ENCODE data around the gene LYPD4.
A peak's percentile ranks its signal among the peaks of the same experiment; 100 is the strongest.

The LYPD4 gene

GRCh38 chr19:41863209-41863931 lies 18.9 kb upstream of the LYPD4 start:
- H3K9me3 ChIP-seq (ENCODE audit: control insufficient read depth, low read length) = no peaks in the 10 kb centered on the region
- WGBS, 2 experiments = 94 to 95% methylated on average over 11 of the region's 11 CpGs
- no peak overlapping the region for H3K27ac ChIP-seq (ENCODE audit: insufficient read depth, low read depth, low read length, poor library complexity, severe bottlenecking)
- H3K27me3 ChIP-seq (ENCODE audit: control insufficient read depth, insufficient read depth, low read length, poor library complexity, severe bottlenecking) = no peaks in the 10 kb centered on the region
- peaks cover 50% of the 10 kb centered on the region for H3K36me3 ChIP-seq (ENCODE audit: control insufficient read depth, insufficient read depth, low read length)
- H3K4me3 ChIP-seq (ENCODE audit: insufficient read depth, low read depth, low read length) = no peak overlapping the region
- H3K4me1 ChIP-seq (ENCODE audit: control insufficient read depth, insufficient read depth, low read length) = peaks cover 17% of the 10 kb centered on the region

GRCh38 chr19:41862445-41862986 lies 18.0 kb upstream of the LYPD4 start:
- H3K27ac ChIP-seq (ENCODE audit: insufficient read depth, low read depth, low read length, poor library complexity, severe bottlenecking) = no peak overlapping the region
- peaks cover 17% of the 10 kb centered on the region for H3K4me1 ChIP-seq (ENCODE audit: control insufficient read depth, insufficient read depth, low read length)
- H3K36me3 ChIP-seq (ENCODE audit: control insufficient read depth, insufficient read depth, low read length) = peaks cover 42% of the 10 kb centered on the region
- no peaks in the 10 kb centered on the region for H3K9me3 ChIP-seq (ENCODE audit: control insufficient read depth, low read length)
- H3K27me3 ChIP-seq (ENCODE audit: control insufficient read depth, insufficient read depth, low read length, poor library complexity, severe bottlenecking) = no peaks in the 10 kb centered on the region
- 80 to 96% methylated on average over 1 to 2 of the region's 2 CpGs for WGBS, 2 experiments
- no peak overlapping the region for H3K4me3 ChIP-seq (ENCODE audit: insufficient read depth, low read depth, low read length)

GRCh38 chr19:41861846-41862245 lies 17.4 kb upstream of the LYPD4 start:
- 96% methylated on average over 9 of the region's 9 CpGs for WGBS, 2 experiments
- Histone ChIP-seq H3K27ac (ENCODE audit: insufficient read depth, low read depth, low read length, poor library complexity, severe bottlenecking) (no peak overlapping the region), H3K4me3 (ENCODE audit: insufficient read depth, low read depth, low read length) (peak overlapping the region; percentile 74), H3K36me3 (ENCODE audit: control insufficient read depth, insufficient read depth, low read length) (peaks cover 42% of the 10 kb centered on the region), H3K4me1 (ENCODE audit: control insufficient read depth, insufficient read depth, low read length) (peaks cover 17% of the 10 kb centered on the region), H3K9me3 (ENCODE audit: control insufficient read depth, low read length) (no peaks in the 10 kb centered on the region), H3K27me3 (ENCODE audit: control insufficient read depth, insufficient read depth, low read length, poor library complexity, severe bottlenecking) (no peaks in the 10 kb centered on the region)

GRCh38 chr19:41861116-41861768 lies 16.8 kb upstream of the LYPD4 start:
- WGBS, 2 experiments = 56 to 58% methylated on average over 9 of the region's 9 CpGs

GRCh38 chr19:41860419-41861115 lies 16.1 kb upstream of the LYPD4 start:
- Histone ChIP-seq H3K4me3 (ENCODE audit: insufficient read depth, low read depth, low read length) (peak overlapping the region; percentile 74), H3K36me3 (ENCODE audit: control insufficient read depth, insufficient read depth, low read length) (peaks cover 37% of the 10 kb centered on the region), H3K27me3 (ENCODE audit: control insufficient read depth, insufficient read depth, low read length, poor library complexity, severe bottlenecking) (no peaks in the 10 kb centered on the region), H3K27ac (ENCODE audit: insufficient read depth, low read depth, low read length, poor library complexity, severe bottlenecking) (peak overlapping the region; percentile 60), H3K4me1 (ENCODE audit: control insufficient read depth, insufficient read depth, low read length) (peaks cover 17% of the 10 kb centered on the region), H3K9me3 (ENCODE audit: control insufficient read depth, low read length) (no peaks in the 10 kb centered on the region)
- WGBS, 2 experiments = 1 to 2% methylated on average over 45 of the region's 45 CpGs

More at GRCh38 chr19:41861116-41861768, 16.8 kb upstream of the LYPD4 start:
- Histone ChIP-seq H3K36me3 (ENCODE audit: control insufficient read depth, insufficient read depth, low read length) (peaks cover 41% of the 10 kb centered on the region), H3K27ac (ENCODE audit: insufficient read depth, low read depth, low read length, poor library complexity, severe bottlenecking) (no peak overlapping the region), H3K4me1 (ENCODE audit: control insufficient read depth, insufficient read depth, low read length) (peaks cover 17% of the 10 kb centered on the region), H3K4me3 (ENCODE audit: insufficient read depth, low read depth, low read length) (peak overlapping the region; percentile 74), H3K9me3 (ENCODE audit: control insufficient read depth, low read length) (no peaks in the 10 kb centered on the region), H3K27me3 (ENCODE audit: control insufficient read depth, insufficient read depth, low read length, poor library complexity, severe bottlenecking) (no peaks in the 10 kb centered on the region)

- WGBS, 2 experiments = 0% methylated on average over 76 of the region's 76 CpGs
- peak within 1 kb of the TSS; percentile 74 for H3K4me3 ChIP-seq (ENCODE audit: insufficient read depth, low read depth, low read length)
- H3K4me1 ChIP-seq (ENCODE audit: control insufficient read depth, insufficient read depth, low read length) = peaks cover 17% of the 10 kb centered on the region
- H3K27ac ChIP-seq (ENCODE audit: insufficient read depth, low read depth, low read length, poor library complexity, severe bottlenecking) = peak within 1 kb of the TSS; percentile 83
- H3K9me3 ChIP-seq (ENCODE audit: control insufficient read depth, low read length) = no peaks in the 10 kb centered on the region
- H3K27me3 ChIP-seq (ENCODE audit: control insufficient read depth, insufficient read depth, low read length, poor library complexity, severe bottlenecking) = peaks cover under 1% of the 10 kb centered on the region
- peaks cover 37% of the 10 kb centered on the region for H3K36me3 ChIP-seq (ENCODE audit: control insufficient read depth, insufficient read depth, low read length)
These were observed 15.3 kb upstream of the LYPD4 start, which contains the start of gene RPS19 for GRCh38 chr19:41859618-41860418. RPS19 (plus strand) TSS chr19:41860255; CDS start chr19:41860775, 520 bp downstream.

- Histone ChIP-seq H3K36me3 (ENCODE audit: control insufficient read depth, insufficient read depth, low read length) (peaks cover 32% of the 10 kb centered on the region), H3K27ac (ENCODE audit: insufficient read depth, low read depth, low read length, poor library complexity, severe bottlenecking) (no peak overlapping the region), H3K4me1 (ENCODE audit: control insufficient read depth, insufficient read depth, low read length) (peaks cover 17% of the 10 kb centered on the region), H3K9me3 (ENCODE audit: control insufficient read depth, low read length) (no peaks in the 10 kb centered on the region), H3K4me3 (ENCODE audit: insufficient read depth, low read depth, low read length) (no peak overlapping the region), H3K27me3 (ENCODE audit: control insufficient read depth, insufficient read depth, low read length, poor library complexity, severe bottlenecking) (peaks cover 6% of the 10 kb centered on the region)
- WGBS, 2 experiments = 17 to 18% methylated on average over 7 to 8 of the region's 8 CpGs
These were observed 14.7 kb upstream of the LYPD4 start for GRCh38 chr19:41859213-41859617.

- WGBS, 2 experiments = 66 to 72% methylated on average over 2 of the region's 2 CpGs
- Histone ChIP-seq H3K4me1 (ENCODE audit: control insufficient read depth, insufficient read depth, low read length) (no peaks in the 10 kb centered on the region), H3K4me3 (ENCODE audit: insufficient read depth, low read depth, low read length) (no peak overlapping the region), H3K9me3 (ENCODE audit: control insufficient read depth, low read length) (no peaks in the 10 kb centered on the region), H3K27me3 (ENCODE audit: control insufficient read depth, insufficient read depth, low read length, poor library complexity, severe bottlenecking) (peaks cover 26% of the 10 kb centered on the region), H3K36me3 (ENCODE audit: control insufficient read depth, insufficient read depth, low read length) (no peaks in the 10 kb centered on the region), H3K27ac (ENCODE audit: insufficient read depth, low read depth, low read length, poor library complexity, severe bottlenecking) (no peak overlapping the region)
These were observed 9.3 kb upstream of the LYPD4 start for GRCh38 chr19:41853768-41854167.

- 56 to 75% methylated on average over 2 of the region's 2 CpGs for WGBS, 2 experiments
- no peak overlapping the region for H3K27ac ChIP-seq (ENCODE audit: insufficient read depth, low read depth, low read length, poor library complexity, severe bottlenecking)
- H3K27me3 ChIP-seq (ENCODE audit: control insufficient read depth, insufficient read depth, low read length, poor library complexity, severe bottlenecking) = peaks cover 29% of the 10 kb centered on the region
- H3K9me3 ChIP-seq (ENCODE audit: control insufficient read depth, low read length) = no peaks in the 10 kb centered on the region
- no peak overlapping the region for H3K4me3 ChIP-seq (ENCODE audit: insufficient read depth, low read depth, low read length)
- H3K36me3 ChIP-seq (ENCODE audit: control insufficient read depth, insufficient read depth, low read length) = no peaks in the 10 kb centered on the region
- no peaks in the 10 kb centered on the region for H3K4me1 ChIP-seq (ENCODE audit: control insufficient read depth, insufficient read depth, low read length)
These were observed 8.9 kb upstream of the LYPD4 start for GRCh38 chr19:41853344-41853743.

All from ectodermal cell (in vitro differentiated cells).